ENCODE data around the gene NEDD4L.

The NEDD4L gene

GRCh38 chr18:58446391-58447060 lies 402.5 kb downstream of the NEDD4L start:
- no peak for DNase-seq

- no peak for DNase-seq
These were observed 403.5 kb downstream of the NEDD4L start for GRCh38 chr18:58447402-58448095.

GRCh38 chr18:58449464-58449863 lies 405.4 kb downstream of the NEDD4L start:
- DNase-seq: no peak
